Body of pancreas (tissue), 4 donors: ENCODE data around the gene CORO1A. TPM values are rescaled to one million over a fixed set of nuclear protein-coding genes. Genes with fewer than 3 reads are reported as not detected.
"Not testable (repeated sequence)": the region's sequence is repeated elsewhere in the genome, so short reads cannot be mapped to it uniquely, and the experiment has no call there.

Source experiments
- ATAC-seq: fragments of 150-250 bp; one replicate; pipeline ENCODE4 v1.9.1; 2016
- DNase-seq, 4 donors: peaks; one replicate each; pipeline ENCODE4 v3.0.0-alpha.2; 2019
- H3K27ac ChIP-seq, 4 donors: fragments of 200-600 bp; sonication (generic); 1 replicate in 3 of 4; 2 replicates in 1 of 4; pipeline versions ENCODE4 v1.5.1 to v1.6.1; 2016 to 2019; ENCODE audit warnings: mild to moderate bottlenecking in 1 of 4, mixed read lengths in 1 of 4, moderate library complexity in 1 of 4
- H3K27me3 ChIP-seq, 2 donors: fragments of 200-600 bp; sonication (generic); one replicate each; pipeline ENCODE4 v1.6.0; 2016; ENCODE audit warnings: mild to moderate bottlenecking in 1 of 2
- H3K36me3 ChIP-seq, 2 donors: fragments of 200-600 bp; sonication (generic); replicated peaks in 1 of 2; 2 replicates each; pipeline ENCODE4 v1.5.1; 2016; ENCODE audit warnings: low read depth in 2 of 2; ENCODE audit not compliant: insufficient read depth in 1 of 2
- H3K4me1 ChIP-seq: fragments of 200-600 bp; sonication (generic); one replicate; pipeline ENCODE4 v1.6.0; 2016
- H3K4me3 ChIP-seq, 2 donors: fragments of 200-600 bp; sonication (generic); 1 replicate in 1 of 2; 2 replicates in 1 of 2; pipeline ENCODE4 v1.5.1; 2016 to 2019
- H3K9me3 ChIP-seq, 3 donors: fragments of 200-600 bp; sonication (generic); 1 replicate in 2 of 3; 2 replicates in 1 of 3; pipeline ENCODE4 v1.5.1; 2016
- CTCF ChIP-seq, 7 experiments: fragments of 450-650 bp in 4 of 7; fragments of 200-600 bp in 3 of 7; sonication (generic) in 3 of 7; IDR thresholded peaks; one replicate each; pipeline ENCODE4 v1.5.1; 2016 to 2019; ENCODE audit warnings: antibody characterized with exemption in 7 of 7
- POLR2A ChIP-seq, 3 donors: fragments of 450-650 bp; IDR thresholded peaks; one replicate each; pipeline ENCODE4 v1.6.1; 2016; ENCODE audit warnings: antibody characterized with exemption in 3 of 3, mild to moderate bottlenecking in 2 of 3
- WGBS, 2 donors: methylation state at CpG; one replicate each; pipeline ENCODE4 v1.1.5; 2017; 5-methylcytosine and 5-hydroxymethylcytosine counted together
- intact Hi-C: fragments of 100-400 bp; cut with DNase I; formaldehyde crosslinking; loops from one replicate; pipeline ENCODE4 v1.15.1; 2023
- total RNA-seq, 2 donors: library from RNA; depleted of rRNA; stranded (reverse); fragments of >200 nt; gene quantifications; one replicate each; pipeline ENCODE4 v1.1.0, GENCODE V29; 2016

Gene CORO1A
- total RNA-seq, 2 donors from 2014 or later, result 8.2 to 17.4 TPM

GRCh38 chr16:30186782-30187555, 3.6 kb downstream of the CORO1A start:
- no peak for ATAC-seq

GRCh38 chr16:30187556-30187865, 4.1 kb downstream of the CORO1A start:
- H3K9me3 ChIP-seq, result no peaks in the 10 kb centered on the region
- H3K4me1 ChIP-seq, result peaks cover 17% of the 10 kb centered on the region
- 63% methylated on average over 9 of the region's 9 CpGs; no CpG with 5 or more reads in 1 of the 2 donors for WGBS, 2 donors
- no peak overlapping the region for H3K4me3 ChIP-seq
- intact Hi-C loops, result no loop called here
- ATAC-seq (no peak), DNase-seq (no peak)
- no peaks in the 10 kb centered on the region for H3K36me3 ChIP-seq
- TF ChIP-seq CTCF (IDR thresholded peaks at IDR 0.05) (no peak), POLR2A (IDR thresholded peaks at IDR 0.05) (no peak)
- H3K27ac ChIP-seq, result no peak overlapping the region
- H3K27me3 ChIP-seq, result no peaks in the 10 kb centered on the region

More at GRCh38 chr16:30186782-30187555, 3.6 kb downstream of the CORO1A start:
- Histone ChIP-seq H3K36me3 (no peaks in the 10 kb centered on the region), H3K4me3 (no peak overlapping the region), H3K9me3 (no peaks in the 10 kb centered on the region), H3K4me1 (peaks cover 17% of the 10 kb centered on the region), H3K27me3 (no peaks in the 10 kb centered on the region), H3K27ac (no peak overlapping the region)
- peak; percentile 70 to 81 (median 75) for DNase-seq
- intact Hi-C loops, result no loop called here
- 32 to 34% methylated on average over 25 to 36 of the region's 36 CpGs for WGBS, 2 donors
- TF ChIP-seq CTCF (IDR thresholded peaks at IDR 0.05) (peak; percentile 42 to 66 (median 64)), POLR2A (IDR thresholded peaks at IDR 0.05) (no peak)

- ATAC-seq, result no peak
- peaks cover 14% of the 10 kb centered on the region for H3K4me1 ChIP-seq
- intact Hi-C loops, result no loop called here
- H3K9me3 ChIP-seq, result no peaks in the 10 kb centered on the region
- 85 to 92% methylated on average over 5 to 23 of the region's 23 CpGs for WGBS, 2 donors
- no peak overlapping the region for H3K4me3 ChIP-seq
- TF ChIP-seq CTCF (IDR thresholded peaks at IDR 0.05) (no peak), POLR2A (IDR thresholded peaks at IDR 0.05) (no peak)
- DNase-seq, result peak in 1 of 4 donors; percentile 16
- H3K27ac ChIP-seq, result no peak overlapping the region
- no peaks in the 10 kb centered on the region for H3K27me3 ChIP-seq
- H3K36me3 ChIP-seq, result no peaks in the 10 kb centered on the region
Observed at GRCh38 chr16:30187971-30188561, 4.7 kb downstream of the CORO1A start.

GRCh38 chr16:30191158-30191557, 7.8 kb downstream of the CORO1A start:
- intact Hi-C loops, DNase-seq, H3K4me3 ChIP-seq: not testable (repeated sequence)

GRCh38 chr16:30193098-30193497, 9.7 kb downstream of the CORO1A start:
- H3K4me1 ChIP-seq, intact Hi-C loops, H3K4me3 ChIP-seq, H3K36me3 ChIP-seq, H3K27ac ChIP-seq, DNase-seq, H3K27me3 ChIP-seq, H3K9me3 ChIP-seq: not testable (repeated sequence)
- ATAC-seq, result peak; percentile 19
- no CpG with 5 or more reads among the region's 21 CpGs for WGBS, 2 donors

More at GRCh38 chr16:30191158-30191557, 7.8 kb downstream of the CORO1A start:
- 93% methylated on average over 6 of the region's 12 CpGs; no CpG with 5 or more reads in 1 of the 2 donors for WGBS, 2 donors
- not testable (repeated sequence) for H3K27me3 ChIP-seq, H3K27ac ChIP-seq, H3K36me3 ChIP-seq, ATAC-seq, H3K9me3 ChIP-seq, H3K4me1 ChIP-seq

GRCh38 chr16:30193615-30194014, 10.2 kb downstream of the CORO1A start, which contains the start of the genes BOLA2B and SLX1A:
TSS of gene BOLA2B (minus strand) at chr16:30193666. CDS start at chr16:30193595, 71 bp downstream.
TSS of gene SLX1A (plus strand) at chr16:30193875. CDS start at chr16:30194085, 210 bp downstream.
- ATAC-seq, result peak; percentile 95
- H3K36me3 ChIP-seq, intact Hi-C loops, H3K27me3 ChIP-seq, H3K9me3 ChIP-seq, H3K4me3 ChIP-seq, H3K4me1 ChIP-seq, H3K27ac ChIP-seq, DNase-seq: not testable (repeated sequence)
- no CpG with 5 or more reads among the region's 34 CpGs for WGBS, 2 donors

- H3K4me1 ChIP-seq, intact Hi-C loops, H3K27me3 ChIP-seq, H3K27ac ChIP-seq, H3K4me3 ChIP-seq, H3K9me3 ChIP-seq, H3K36me3 ChIP-seq: not testable (repeated sequence)
- ATAC-seq (peak; percentile 62), DNase-seq (peak in 1 of 4 donors; percentile 26)
- WGBS, 2 donors, result 7% methylated on average over 17 of the region's 60 CpGs; no CpG with 5 or more reads in 1 of the 2 donors
Observed at GRCh38 chr16:30194172-30194925, 10.9 kb downstream of the CORO1A start.

- H3K4me1 ChIP-seq, intact Hi-C loops, H3K9me3 ChIP-seq, ATAC-seq, H3K27ac ChIP-seq, H3K4me3 ChIP-seq, H3K27me3 ChIP-seq, H3K36me3 ChIP-seq: not testable (repeated sequence)
- WGBS, 2 donors, result 78% methylated on average over 1 of the region's 2 CpGs; no CpG with 5 or more reads in 1 of the 2 donors
- DNase-seq, result peak in 1 of 4 donors; percentile 2
Observed at GRCh38 chr16:30197001-30197400, 13.6 kb downstream of the CORO1A start.
